GM21737 (cell line): ENCODE results near the gene CORO7.

ENCODE experiments used
- ATAC-seq: cut with Tn5 transposase; IDR thresholded peaks from one replicate; pipeline ENCODE4 v1.9.1; 2021; ENCODE audit warnings: mild to moderate bottlenecking, moderate library complexity; ENCODE audit not compliant: unreplicated experiment

The CORO7 gene

DNA sequence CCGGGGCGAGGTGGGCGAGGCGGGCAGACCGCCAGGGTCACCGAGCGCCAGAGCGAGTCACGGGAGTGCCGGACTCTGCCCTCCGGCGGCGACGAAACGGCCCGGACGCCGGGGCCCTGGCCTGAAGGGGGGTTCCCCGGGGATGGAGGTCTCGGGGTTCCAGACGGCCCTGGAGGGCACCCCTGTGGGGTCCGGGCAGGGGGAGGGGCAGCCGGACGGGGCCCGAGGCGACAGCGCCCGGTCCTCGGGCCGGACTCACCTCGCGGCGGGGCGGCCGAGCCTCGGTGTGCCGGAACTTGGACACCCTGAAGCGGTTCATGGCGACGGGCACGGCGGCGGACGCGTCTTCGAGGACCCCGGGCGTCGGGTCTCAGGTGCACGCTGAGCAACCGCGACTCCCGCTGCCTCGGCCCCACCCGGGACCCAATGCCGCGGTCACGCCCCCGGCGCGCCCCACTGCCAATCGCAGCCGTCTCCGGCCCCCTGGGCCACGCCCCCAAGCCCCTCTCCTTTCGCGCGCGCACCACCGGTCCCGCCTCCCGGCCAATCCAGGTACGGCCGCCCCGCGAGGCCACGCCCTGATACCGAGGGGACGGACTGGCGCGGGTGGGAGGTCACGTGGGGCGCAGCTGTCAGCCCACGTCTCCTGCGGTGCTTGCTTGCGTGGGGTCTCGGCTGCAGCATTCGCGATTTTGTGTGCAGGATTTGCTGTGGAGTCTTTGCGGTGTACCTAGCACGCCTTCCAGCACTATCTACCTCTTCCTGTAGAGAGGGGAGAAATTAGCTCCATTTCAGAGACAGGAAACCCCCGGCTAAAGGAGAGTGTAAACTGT lies at the start of gene CORO7:
CORO7 (minus strand) TSS at position 397 of the 833 bp plus-strand sequence; CDS start at position 319, 78 bp downstream.
- ATAC-seq = peak; percentile 62

DNA sequence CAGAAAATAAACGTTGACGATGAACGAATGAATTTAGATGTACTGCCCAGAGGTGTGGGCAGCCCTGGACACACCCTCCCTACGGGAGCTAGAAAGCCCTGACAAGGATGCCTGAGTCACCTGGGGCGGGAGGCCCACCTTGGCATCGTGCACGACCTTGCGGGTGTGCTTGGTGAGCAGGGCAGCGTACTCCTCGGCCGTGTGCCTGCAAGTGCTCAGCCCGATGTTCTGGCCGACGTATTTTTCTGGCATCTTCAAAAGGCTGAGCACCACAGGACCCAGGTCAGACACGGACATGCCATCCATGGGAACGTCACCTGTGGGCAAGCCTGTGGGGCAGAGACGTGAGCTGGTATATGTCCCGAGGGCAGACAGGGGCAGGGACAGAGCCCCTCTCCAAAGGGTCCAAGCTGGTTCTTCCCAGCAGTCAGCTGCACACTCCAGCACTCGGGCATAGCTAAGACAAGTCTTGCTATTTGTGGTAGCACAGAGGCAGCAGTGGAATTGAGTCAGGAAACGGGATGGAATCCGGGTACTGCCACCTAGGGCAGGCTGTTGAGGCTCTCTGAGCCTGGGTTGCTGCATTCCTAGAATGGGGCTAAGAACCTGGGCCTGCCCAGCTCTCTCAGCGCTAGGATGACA lies 47.2 kb upstream of the CORO7 start:
- ATAC-seq = no peak

DNA sequence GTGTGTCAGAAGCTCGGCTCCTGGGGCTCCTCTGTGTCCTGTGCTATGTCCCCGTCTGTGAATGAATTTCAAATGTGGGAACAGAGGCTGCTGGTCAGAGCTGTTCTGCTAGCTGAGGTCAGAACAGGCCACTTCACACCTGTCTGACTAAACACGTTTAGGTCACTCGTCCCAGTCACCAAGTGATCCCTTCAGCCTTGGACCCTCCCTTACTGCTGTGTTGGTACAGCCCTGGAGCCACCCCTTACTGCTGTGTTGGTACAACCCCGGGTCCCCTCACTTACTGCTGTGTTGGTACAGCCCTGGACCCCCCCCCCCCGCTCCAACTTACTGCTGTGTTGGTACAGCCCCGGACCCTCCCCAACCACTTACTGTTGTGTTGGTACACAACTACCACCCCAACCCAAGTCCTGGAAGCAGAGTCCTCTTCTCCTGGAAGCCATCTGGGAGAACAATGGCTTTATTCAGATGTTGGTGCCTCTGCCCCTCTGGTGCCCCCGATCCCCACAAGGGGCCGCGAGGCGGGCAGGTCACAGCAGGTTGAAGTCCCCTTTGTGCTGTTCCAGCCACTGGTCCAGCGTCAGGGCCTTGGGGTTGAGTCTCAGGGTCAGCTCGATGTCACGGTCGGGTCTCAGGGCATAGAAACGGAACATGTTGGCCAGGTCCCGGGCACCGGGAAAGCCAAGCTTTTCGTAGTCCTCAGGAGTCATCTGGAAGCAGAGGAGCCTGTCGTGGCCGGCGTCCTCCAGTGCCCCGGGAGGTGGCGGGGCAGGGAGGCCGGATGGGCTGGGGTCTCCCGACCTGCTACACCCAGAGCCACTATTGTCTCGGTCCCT lies 45.1 kb upstream of the CORO7 start:
- ATAC-seq = no peak

DNA sequence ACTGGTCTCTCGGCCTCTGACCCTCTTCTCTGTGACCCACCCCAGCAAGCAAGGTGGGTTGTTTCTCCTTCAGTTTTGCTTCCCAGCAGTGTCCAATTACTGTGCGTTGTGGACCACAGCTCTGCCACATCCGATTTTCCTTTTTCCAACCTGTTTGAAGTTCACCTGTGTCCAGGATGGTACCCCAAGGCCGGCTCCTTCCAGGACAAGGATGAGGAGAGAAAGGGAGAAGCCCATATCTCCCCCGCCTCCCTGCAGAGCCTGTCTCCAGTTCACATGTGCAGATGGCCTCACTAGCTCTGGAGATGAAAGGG lies 44.5 kb upstream of the CORO7 start:
- no peak for ATAC-seq

DNA sequence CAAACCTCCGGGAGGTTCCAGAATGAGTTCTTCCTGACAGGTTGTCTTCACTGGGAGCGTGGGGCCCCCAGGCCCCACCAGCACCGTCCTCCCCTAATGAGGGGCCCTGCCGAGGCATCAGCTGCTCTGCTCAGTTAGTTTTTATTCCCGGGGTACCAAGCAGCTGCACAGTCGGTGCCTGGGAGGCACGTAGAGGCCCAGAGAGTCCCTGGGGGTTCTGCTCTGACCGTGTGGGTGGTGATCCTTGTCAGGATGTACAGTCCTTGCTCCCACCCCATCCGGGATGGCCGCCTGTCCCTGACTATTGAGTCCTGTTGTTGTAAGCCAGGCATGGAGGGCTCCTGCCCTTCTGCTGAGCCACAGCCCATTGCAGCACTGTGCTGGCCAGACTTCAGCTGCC lies 39.6 kb upstream of the CORO7 start:
- no peak for ATAC-seq

DNA sequence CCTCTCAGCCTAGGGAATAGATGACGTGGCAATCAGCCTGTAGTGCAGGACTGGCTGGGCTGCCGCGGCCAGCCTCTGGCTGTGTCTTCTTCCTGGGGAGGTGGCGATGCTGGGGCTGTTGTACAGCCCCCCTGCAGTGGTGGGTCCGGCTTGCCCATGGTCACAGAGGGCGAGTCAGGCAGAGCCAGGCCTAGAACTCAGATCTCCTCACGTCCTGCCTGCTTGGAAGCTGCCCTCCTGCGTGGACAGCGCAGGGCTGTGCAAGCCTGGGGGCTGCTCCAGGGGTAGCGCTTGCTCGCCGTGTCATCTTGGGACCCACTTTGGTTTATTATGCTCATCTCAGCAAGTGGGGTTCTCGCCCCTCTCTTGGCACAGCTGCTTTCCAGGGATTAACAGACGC lies 38.7 kb upstream of the CORO7 start:
- no peak for ATAC-seq

DNA sequence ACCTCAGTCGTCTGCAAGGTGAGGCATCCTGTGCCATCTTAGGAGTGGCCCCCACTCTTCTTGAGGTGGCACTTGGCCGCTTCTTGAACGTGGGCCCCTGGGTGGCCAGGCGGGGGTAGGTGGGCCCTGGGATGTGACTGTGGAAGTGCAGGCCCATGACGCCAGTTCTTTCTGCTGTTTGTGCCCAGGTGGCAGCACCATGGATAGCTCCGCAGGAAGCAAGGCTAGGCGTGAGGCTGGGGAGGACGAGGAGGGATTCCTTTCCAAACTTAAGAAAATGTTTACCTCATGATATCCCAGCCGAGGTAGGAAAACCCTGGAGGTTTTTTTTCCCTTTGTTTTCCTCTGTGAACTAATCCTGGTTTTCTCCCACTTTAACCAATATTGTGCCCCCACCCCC lies 38.2 kb upstream of the CORO7 start:
- ATAC-seq = no peak

DNA sequence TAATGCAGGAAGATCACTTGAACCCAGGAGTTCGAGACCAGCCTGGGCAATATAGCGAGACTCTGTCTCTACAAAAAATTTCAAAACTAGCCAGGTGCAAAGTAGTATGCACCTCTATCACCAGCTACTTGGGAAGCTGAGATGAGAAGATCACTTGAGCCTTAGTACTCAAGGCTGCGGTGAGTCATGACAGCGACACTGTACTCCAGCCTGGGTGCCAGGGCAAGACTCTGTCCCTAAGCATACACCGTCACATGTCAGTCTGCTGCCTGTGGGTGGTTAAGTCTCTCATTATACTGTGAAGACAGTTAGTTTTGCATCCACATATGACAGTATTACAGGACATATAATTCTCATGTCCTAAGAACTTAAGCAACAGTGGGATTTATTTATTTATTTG lies 36.3 kb upstream of the CORO7 start:
- no peak for ATAC-seq

DNA sequence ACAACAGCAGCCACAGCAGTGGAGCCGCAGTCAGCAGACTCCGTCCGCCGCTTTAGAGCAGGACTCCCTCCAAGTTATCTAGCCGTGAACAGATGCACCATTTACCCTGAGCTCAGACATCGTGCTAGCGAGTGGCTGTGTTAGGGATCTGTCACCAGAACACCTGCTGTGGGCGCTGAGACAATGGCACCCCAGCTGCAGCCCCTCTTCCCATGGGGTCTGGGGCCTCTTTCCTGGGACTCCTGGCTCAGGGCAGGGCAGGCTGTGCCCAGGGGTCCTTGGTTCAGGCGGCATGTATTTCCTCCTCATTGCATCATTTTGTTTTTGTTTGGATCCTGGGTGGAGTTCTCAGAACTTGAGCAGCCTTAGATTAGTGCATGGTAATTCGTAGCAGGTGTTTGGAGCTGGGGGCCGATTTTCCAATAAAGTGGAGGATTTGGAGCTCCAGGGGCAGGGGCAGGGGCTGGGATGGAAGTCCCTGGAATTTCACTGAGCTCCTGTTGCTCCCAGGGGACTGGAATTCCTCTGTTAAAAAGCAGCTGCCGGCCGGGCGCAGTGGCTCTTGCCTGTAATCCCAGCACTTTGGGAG lies 34.6 kb upstream of the CORO7 start:
- no peak for ATAC-seq

DNA sequence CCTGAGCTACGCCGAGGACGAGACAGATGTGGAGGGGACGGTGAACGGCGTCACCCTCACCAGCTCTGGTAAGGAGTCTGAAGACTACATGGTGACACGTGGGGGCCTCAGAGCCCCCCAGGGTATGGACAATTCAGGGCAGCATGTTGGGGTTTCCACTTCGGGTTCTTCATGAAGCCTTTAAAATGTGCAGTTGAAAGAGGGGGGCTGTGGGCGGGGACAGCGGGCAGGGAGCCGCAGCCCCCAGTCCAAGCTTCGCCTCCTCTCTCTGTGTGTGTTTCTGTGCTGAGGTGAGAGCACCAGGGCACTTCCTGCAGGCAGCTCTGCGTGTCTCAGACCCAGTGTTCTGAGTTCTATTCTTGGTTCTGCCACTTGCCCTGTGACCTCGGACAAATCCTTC lies 34.0 kb upstream of the CORO7 start:
- ATAC-seq = no peak

DNA sequence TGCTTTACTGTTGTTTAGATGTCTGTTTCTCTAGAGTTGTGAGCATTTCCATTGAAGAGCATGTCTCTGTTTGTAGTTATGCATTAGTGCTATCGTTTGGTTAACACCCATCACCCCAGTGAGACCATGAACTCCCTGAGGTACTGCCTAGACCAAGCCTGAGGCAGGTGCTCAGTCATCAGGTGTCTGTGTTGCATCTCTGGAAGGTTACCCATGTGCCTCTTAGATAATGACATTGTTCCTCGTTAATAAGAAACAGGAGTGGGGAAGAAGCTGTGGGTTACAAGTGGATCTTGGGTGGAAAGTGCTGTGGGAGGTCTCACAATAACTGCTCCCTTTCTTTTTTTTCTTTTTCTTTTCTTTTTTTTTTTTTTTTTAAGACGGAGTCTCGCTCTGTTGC lies 27.6 kb upstream of the CORO7 start:
- no peak for ATAC-seq

DNA sequence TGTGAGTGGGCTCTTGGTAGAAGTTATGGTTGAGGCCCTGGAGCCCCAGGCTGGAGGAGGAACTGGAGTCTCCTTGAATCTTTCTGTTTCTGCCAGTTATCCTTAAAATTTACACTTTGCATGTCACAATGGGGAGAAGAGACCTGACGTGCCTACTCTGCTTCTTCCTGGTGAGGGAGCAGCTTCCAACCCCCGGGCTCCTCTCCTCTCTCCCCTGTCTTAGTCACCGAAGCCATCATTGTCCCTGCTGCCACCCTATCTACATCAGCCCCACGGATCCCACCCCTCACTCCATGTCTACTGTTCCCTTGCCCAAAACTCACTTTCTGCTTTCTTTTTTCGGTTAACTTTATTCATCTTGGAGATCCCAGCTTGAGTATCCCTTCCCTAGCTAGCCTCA lies 26.9 kb upstream of the CORO7 start:
- no peak for ATAC-seq

DNA sequence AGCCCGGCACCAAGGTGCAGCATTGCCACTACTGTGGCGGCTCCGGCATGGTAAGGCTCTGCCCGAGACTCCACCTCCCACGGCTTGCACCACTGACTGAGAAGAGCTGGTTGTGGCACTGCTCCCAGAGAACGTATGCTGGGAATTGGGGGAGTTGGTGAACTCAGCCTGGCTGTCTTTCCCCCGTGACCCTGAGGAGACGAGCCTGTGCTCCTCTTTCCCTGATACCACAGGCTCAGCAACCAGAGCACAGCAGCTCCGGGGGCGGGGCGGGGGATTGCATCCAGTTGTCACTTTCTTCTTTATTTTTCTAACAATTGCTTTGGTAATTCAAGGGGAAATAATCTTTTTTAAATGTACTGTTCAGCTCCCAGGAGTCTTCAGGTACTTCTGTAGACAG lies 26.0 kb upstream of the CORO7 start:
- no peak for ATAC-seq

DNA sequence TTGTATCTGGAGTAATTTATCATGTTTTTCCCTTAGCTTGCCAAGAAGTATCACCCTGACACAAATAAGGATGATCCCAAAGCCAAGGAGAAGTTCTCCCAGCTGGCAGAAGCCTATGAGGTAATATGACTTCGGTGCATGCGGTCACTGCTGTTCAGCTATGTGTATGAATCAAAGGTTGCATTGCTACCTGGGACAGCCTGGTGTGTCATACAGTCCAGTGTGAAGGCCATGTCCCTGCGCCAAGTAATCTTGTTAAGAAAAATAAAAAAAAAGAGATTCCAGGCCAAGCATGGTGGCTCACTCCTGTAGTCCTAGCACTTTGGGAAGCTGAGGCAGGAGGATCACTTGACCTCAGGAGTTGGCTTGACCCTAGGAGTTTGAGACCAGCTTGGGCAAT lies 21.0 kb upstream of the CORO7 start:
- no peak for ATAC-seq

DNA sequence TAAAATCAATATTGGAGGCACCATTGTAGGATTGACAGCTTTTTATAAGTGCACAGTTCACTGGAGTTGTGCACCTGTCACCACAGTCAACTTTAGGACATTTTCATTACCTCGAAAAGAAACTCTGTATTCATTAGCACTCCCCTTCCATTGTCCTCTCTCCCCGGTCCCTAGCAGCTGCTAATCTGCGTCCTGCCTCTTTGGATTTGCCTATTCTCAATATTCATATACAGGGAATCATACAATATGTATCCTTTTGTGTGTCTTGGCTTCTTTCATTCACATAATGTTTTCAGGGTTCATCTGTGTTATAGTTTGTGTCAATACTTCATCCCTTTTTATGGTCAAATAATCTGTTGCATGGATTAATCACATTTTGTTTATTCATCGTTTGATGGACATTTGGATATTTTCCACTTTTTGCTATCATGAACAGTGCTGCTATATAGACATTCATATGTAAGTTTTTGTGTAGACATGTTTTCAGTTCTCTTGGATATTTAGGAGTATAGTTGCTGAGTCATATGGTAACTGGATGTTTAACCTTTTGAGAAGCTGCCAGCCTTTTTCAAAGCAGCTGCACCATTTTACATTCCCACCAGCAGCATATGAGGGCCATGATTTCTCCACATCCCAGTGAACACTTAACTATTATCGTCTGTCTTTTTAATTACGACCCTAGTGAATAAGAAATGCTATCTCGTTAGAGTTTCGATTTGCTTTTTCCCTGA lies 19.1 kb upstream of the CORO7 start:
- ATAC-seq = no peak

DNA sequence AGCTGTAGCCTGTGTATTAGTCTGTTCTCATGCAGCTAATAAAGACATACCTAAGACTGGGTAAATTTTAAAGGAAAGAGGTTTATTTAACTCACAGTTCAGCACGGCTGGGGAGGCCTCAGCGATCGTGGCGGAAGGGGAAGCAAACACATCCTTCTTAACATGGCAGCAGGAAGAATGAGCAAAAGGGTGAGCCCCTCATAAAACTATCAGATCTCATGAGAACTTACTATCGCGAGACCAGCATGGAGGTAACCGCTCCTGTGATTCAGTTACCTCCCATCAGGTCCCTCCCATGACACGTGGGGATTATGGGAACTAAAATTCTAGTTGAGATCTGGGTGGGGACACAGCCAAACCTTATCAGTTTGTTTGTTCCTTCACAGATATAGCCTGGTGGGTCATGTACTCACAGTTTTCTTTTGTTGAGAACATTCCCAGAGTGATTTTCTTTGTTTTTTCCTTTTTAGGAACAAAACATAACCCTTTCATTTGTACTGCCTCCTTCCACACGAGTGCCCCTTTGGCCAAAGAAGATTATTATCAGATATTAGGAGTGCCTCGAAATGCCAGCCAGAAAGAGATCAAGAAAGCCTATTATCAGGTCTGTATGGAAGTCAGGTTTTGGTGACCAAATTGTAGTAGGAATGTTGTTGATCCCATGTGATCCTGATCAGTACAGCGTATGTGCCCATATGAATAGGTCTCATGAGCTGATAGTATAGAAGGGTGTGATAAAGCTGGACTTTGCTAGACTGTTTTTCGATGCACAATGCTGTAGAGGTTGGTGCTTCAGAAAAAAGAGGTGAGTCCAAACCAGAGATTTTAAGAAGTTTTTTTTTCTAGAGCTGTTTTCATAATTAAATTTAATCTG lies 17.8 kb upstream of the CORO7 start:
- ATAC-seq = no peak

DNA sequence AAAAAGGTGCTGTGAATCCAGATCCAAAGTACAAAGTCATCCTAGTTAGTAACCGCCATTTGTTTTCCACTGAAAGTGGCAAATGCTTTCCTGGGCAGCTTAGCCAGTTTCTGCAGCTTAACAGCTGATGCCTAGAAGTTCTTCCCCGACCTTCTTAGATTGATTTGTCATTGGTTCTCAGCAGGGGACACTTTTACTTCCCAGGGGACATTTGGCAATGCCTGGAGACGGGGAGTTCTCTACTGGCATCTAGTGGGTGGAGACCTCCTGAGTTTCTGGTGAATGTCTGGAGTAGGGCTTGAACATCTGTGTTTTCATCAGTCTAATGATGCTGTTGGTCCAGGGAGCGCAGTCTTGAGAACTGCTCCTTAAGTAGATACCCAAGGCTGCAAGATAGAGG lies 16.8 kb upstream of the CORO7 start:
- ATAC-seq = no peak

DNA sequence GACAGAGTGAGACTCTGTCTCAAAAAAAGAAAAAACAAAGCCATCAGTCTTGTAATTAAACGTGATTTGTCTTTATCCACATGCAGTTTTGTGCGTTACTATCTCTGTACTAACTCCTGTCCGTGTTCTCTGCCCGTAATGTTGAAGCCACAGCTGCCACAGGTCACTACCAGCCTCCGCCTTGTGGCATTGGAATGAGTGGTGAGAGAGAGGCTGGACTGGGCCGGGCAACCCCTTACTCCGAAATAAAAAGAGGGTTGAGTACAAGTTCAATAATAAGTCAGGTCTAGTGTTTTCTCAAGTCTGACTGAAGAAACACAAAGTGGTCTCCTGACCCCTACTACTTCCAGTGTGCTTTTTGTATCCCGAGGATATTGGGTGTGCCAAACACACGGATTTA lies 14.6 kb upstream of the CORO7 start:
- ATAC-seq = no peak

DNA sequence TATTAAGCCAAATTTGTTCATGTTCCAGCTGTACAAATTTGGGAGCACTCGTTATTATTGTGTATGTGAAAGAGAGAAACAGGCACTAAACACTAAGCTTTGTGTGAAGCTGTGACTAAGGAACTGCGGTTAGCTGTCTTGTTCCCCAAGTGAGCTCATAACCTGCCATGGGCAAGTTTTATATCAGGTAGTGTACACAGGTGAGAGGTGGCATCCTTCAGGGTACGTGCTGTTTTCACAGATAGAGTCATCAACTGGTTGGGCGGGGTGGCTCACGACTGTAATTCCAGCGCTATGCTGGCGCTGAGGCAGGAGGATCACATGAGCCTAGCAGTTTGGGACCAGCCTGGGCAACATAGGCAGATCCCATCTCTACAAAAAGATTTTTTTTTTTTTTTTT lies 12.1 kb upstream of the CORO7 start:
- ATAC-seq = no peak
